PC-3 (cell line): ENCODE results near the gene BIRC6.
"Not testable (repeated sequence)": the region's sequence is repeated elsewhere in the genome, so short reads cannot be mapped to it uniquely, and the experiment has no call there.

Experiments used
- CTCF ChIP-seq: fragments of 300-600 bp; sonication (generic); conservative IDR thresholded peaks from 2 replicates; pipeline ENCODE4 v1.5.1; 2017; ENCODE audit warnings: antibody characterized with exemption, low read depth, mild to moderate bottlenecking, low read length
- EZH2 ChIP-seq: fragments of 300-600 bp; sonication (generic); IDR thresholded peaks from one replicate; pipeline ENCODE4 v1.6.1; 2017; ENCODE audit warnings: antibody characterized with exemption, mild to moderate bottlenecking, low read length; ENCODE audit not compliant: unreplicated experiment

- TF ChIP-seq CTCF, EZH2: not testable (repeated sequence)
Measured at GRCh38 chr2:32364290-32364689, 7.5 kb downstream of the BIRC6 start.
